OCI-LY1 (cell line): ENCODE measurements around the gene ULK4.
"Not testable (repeated sequence)": the region's sequence is repeated elsewhere in the genome, so short reads cannot be mapped to it uniquely, and the experiment has no call there.

Experiments used
- H2AFZ ChIP-seq: fragments of 200-600 bp; sonication (generic), shearing (Covaris generic); 2 replicates; pipeline ENCODE4 v1.6.0; 2014; ENCODE audit warnings: antibody characterized with exemption, mild to moderate bottlenecking, low read length
- H3F3A ChIP-seq: fragments of 200-600 bp; sonication (generic), shearing (Covaris generic); 2 replicates; pipeline ENCODE4 v1.6.0; 2014; ENCODE audit warnings: mild to moderate bottlenecking, antibody characterized with exemption, low read length, moderate library complexity; ENCODE audit not compliant: insufficient read depth
- H3K27ac ChIP-seq: fragments of 200-600 bp; sonication (generic); 2 replicates; pipeline ENCODE4 v1.5.1; 2014; ENCODE audit warnings: low read length, mixed run types, mild to moderate bottlenecking, low read depth; ENCODE audit not compliant: poor library complexity, severe bottlenecking
- H3K27me3 ChIP-seq: fragments of 200-600 bp; sonication (generic); 2 replicates; pipeline ENCODE4 v1.6.0; 2014; ENCODE audit warnings: antibody characterized with exemption, mild to moderate bottlenecking, low read length, moderate library complexity; ENCODE audit not compliant: insufficient read depth
- H3K36me3 ChIP-seq: fragments of 200-600 bp; sonication (generic); 2 replicates; pipeline ENCODE4 v1.6.1; 2014; ENCODE audit warnings: mild to moderate bottlenecking, antibody characterized with exemption, low read length, moderate library complexity, mixed read lengths; ENCODE audit not compliant: insufficient read depth
- H3K4me1 ChIP-seq: fragments of 200-600 bp; sonication (generic); 2 replicates; pipeline ENCODE4 v1.5.1; 2014; ENCODE audit warnings: mild to moderate bottlenecking, low read length, moderate library complexity; ENCODE audit not compliant: insufficient read depth, severe bottlenecking
- H3K4me2 ChIP-seq: fragments of 200-600 bp; sonication (generic), shearing (Covaris generic); 2 replicates; pipeline ENCODE4 v1.6.1; 2014; ENCODE audit warnings: low read length
- H3K4me3 ChIP-seq: fragments of 200-600 bp; sonication (generic); 2 replicates; pipeline ENCODE4 v1.5.1; 2014; ENCODE audit warnings: low read length, low read depth, mild to moderate bottlenecking, mixed read lengths; ENCODE audit not compliant: poor library complexity, severe bottlenecking
- H3K79me2 ChIP-seq: fragments of 200-600 bp; shearing (Covaris generic); 2 replicates; pipeline ENCODE4 v1.6.1; 2016; ENCODE audit warnings: mixed run types, low read length, mixed read lengths; ENCODE audit not compliant: insufficient read depth
- H3K9ac ChIP-seq: fragments of 200-600 bp; sonication (generic), shearing (Covaris generic); 2 replicates; pipeline ENCODE4 v1.6.1; 2014; ENCODE audit warnings: mild to moderate bottlenecking, low read length, mixed read lengths
- H3K9me2 ChIP-seq: fragments of 200-600 bp; sonication (generic), shearing (Covaris generic); 2 replicates; pipeline ENCODE4 v1.6.1; 2014; ENCODE audit warnings: low read depth, mild to moderate bottlenecking, low read length, mixed read lengths
- H3K9me3 ChIP-seq: fragments of 200-600 bp; shearing (Covaris generic); 2 replicates; pipeline ENCODE4 v1.6.1; 2014; ENCODE audit warnings: low read length, mixed read lengths
- H4K20me1 ChIP-seq: fragments of 200-600 bp; sonication (generic), shearing (Covaris generic); 2 replicates; pipeline ENCODE4 v1.6.0; 2016; ENCODE audit warnings: mild to moderate bottlenecking, low read length; ENCODE audit not compliant: insufficient read depth
- EZH2 ChIP-seq: fragments of 200-600 bp; sonication (generic), shearing (Covaris generic); IDR thresholded peaks from 2 replicates; pipeline ENCODE4 v1.8.0; 2017; ENCODE audit warnings: borderline replicate concordance, mixed run types, mild to moderate bottlenecking, antibody characterized with exemption, low read length, moderate library complexity, mixed read lengths
- TF ChIP-seq, protein P1 (sequence below): fragments of 200-600 bp; sonication (generic), shearing (Covaris generic); IDR thresholded peaks from 2 replicates; pipeline ENCODE4 v1.5.1; 2017; ENCODE audit warnings: mild to moderate bottlenecking, antibody characterized with exemption, low read length, moderate library complexity, mixed read lengths

ULK4 gene

DNA sequence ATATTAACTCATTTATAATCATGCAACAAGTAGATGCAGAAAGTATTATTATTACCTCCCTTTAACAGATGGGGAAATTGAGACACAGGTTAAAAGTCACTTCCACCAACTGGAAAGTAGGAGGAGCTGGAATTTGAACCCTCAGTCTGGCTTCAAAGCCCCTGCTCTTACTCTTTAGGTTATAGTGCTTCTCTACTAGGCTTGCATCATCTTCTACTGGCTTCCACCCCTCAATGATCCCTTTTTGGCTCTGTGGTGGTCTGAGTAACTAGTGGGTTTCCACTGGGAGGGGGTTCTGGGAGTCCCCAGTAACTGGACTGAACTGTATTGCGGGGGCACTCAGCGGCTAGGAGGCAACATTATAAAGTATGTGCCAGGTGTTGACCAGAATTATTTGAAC lies 671.6 kb downstream of the ULK4 start:
- Histone ChIP-seq H3K4me1 (no peaks in the 10 kb centered on the region), H3K9ac (no peak overlapping the region)
- TF ChIP-seq, protein P1, sequence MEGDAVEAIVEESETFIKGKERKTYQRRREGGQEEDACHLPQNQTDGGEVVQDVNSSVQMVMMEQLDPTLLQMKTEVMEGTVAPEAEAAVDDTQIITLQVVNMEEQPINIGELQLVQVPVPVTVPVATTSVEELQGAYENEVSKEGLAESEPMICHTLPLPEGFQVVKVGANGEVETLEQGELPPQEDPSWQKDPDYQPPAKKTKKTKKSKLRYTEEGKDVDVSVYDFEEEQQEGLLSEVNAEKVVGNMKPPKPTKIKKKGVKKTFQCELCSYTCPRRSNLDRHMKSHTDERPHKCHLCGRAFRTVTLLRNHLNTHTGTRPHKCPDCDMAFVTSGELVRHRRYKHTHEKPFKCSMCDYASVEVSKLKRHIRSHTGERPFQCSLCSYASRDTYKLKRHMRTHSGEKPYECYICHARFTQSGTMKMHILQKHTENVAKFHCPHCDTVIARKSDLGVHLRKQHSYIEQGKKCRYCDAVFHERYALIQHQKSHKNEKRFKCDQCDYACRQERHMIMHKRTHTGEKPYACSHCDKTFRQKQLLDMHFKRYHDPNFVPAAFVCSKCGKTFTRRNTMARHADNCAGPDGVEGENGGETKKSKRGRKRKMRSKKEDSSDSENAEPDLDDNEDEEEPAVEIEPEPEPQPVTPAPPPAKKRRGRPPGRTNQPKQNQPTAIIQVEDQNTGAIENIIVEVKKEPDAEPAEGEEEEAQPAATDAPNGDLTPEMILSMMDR, result no peak
- no peak for TF ChIP-seq EZH2

DNA sequence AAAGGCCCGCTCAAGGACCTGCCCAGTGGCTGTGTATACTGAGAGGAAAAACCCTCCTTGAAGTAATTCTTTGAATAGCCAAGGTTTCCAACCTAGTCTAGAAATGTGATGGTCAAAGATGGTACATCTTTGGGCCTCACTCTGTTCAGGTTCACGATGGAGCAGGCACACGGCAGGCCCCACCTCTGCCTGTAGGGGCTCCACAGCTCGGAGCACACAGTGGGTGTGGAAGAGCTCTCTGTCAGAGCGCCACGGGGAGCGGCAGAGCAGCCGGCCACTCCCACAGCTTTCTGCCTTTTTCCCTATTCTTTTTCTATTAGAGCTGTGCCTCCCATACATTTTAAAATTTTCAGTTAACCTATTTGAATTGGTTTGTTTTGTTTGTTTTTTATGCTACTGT lies 673.1 kb downstream of the ULK4 start:
- Histone ChIP-seq H2AFZ (no peak overlapping the region), H3F3A (no peaks in the 10 kb centered on the region), H3K4me1 (no peaks in the 10 kb centered on the region), H3K4me3 (no peak overlapping the region), H3K4me2 (no peak overlapping the region), H3K27ac (no peak overlapping the region), H3K9me2 (no peaks in the 10 kb centered on the region), H3K9ac (no peak overlapping the region), H3K79me2 (no peaks in the 10 kb centered on the region), H3K9me3 (no peaks in the 10 kb centered on the region), H3K36me3 (no peaks in the 10 kb centered on the region), H4K20me1 (no peaks in the 10 kb centered on the region), H3K27me3 (no peaks in the 10 kb centered on the region)
- no peak for TF ChIP-seq EZH2
- TF ChIP-seq, protein P1, result no peak

More for the DNA sequence above, 671.6 kb downstream of the ULK4 start:
- H3K9me2 ChIP-seq, result no peaks in the 10 kb centered on the region
- H3K27ac ChIP-seq, result no peak overlapping the region
- no peak overlapping the region for H3K4me2 ChIP-seq
- no peaks in the 10 kb centered on the region for H4K20me1 ChIP-seq
- no peak overlapping the region for H2AFZ ChIP-seq
- H3K4me3 ChIP-seq, result no peak overlapping the region
- no peaks in the 10 kb centered on the region for H3K79me2 ChIP-seq
- no peaks in the 10 kb centered on the region for H3K36me3 ChIP-seq
- H3K27me3 ChIP-seq, result no peaks in the 10 kb centered on the region
- H3K9me3 ChIP-seq, result no peaks in the 10 kb centered on the region
- no peaks in the 10 kb centered on the region for H3F3A ChIP-seq

DNA sequence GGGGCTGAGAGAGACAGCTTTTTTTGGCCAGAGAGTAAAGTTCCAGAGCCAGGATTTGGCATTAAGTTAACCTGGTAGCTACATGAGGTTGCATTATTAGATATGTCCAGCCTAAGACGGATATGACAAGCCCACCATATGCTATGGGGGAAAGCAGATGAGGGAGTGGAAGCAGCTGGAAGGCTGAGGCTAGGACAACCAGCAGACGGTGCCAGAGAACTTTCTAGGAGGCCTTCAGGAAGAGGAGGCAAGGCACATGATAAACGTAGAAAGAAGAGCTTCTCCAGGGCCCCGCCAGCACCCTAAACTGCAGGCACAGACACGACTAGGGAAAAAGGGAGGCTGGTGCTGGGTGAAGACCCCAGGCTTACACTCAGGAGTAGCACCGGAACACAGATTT lies 675.6 kb downstream of the ULK4 start:
- Histone ChIP-seq H3K27me3 (no peaks in the 10 kb centered on the region), H3K36me3 (no peaks in the 10 kb centered on the region), H3K27ac (no peak overlapping the region), H3K9me3 (no peaks in the 10 kb centered on the region), H3F3A (no peaks in the 10 kb centered on the region), H3K4me3 (no peak overlapping the region), H3K9me2 (no peaks in the 10 kb centered on the region), H3K4me1 (no peaks in the 10 kb centered on the region), H2AFZ (no peak overlapping the region), H3K4me2 (no peak overlapping the region), H4K20me1 (no peaks in the 10 kb centered on the region), H3K79me2 (no peaks in the 10 kb centered on the region), H3K9ac (no peak overlapping the region)
- TF ChIP-seq, protein P1, result no peak
- no peak for TF ChIP-seq EZH2

DNA sequence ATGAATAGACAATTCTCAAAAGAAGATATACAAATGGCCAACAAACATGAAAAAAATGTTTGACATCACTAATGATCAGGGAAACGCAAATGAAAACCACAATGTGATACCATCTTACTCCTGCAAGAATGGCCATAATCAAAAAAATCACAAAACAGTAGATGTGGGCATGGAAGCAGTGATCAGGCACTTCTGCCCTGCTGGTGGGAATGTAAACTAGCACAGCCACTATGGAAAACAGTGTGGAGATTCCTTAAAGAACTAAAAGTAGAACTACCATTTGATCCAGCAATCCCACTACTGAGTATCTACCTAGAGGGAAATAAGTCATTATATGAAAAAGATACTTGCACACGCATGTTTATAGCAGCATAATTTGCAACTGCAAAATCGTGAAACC lies 677.0 kb downstream of the ULK4 start:
- not testable (repeated sequence) for H3K4me1 ChIP-seq, H3K4me2 ChIP-seq, H3K9me2 ChIP-seq, H3K36me3 ChIP-seq, H3K4me3 ChIP-seq, H3K27me3 ChIP-seq, H3K79me2 ChIP-seq, H3K9me3 ChIP-seq, H3K9ac ChIP-seq, H4K20me1 ChIP-seq, H2AFZ ChIP-seq, H3K27ac ChIP-seq, H3F3A ChIP-seq
